HG02884 (cell line): ENCODE measurements around the gene VMP1.
"Not testable (repeated sequence)": the region's sequence is repeated elsewhere in the genome, so short reads cannot be mapped to it uniquely, and the experiment has no call there.

Source experiments
- ATAC-seq: cut with Tn5 transposase; IDR thresholded peaks from one replicate; pipeline ENCODE4 v1.9.1; 2021; ENCODE audit warnings: mild to moderate bottlenecking, moderate library complexity; ENCODE audit not compliant: unreplicated experiment

Gene VMP1

GRCh38 chr17:59804901-59805465 is 97.5 kb downstream of the VMP1 start:
- ATAC-seq, result no peak

DNA sequence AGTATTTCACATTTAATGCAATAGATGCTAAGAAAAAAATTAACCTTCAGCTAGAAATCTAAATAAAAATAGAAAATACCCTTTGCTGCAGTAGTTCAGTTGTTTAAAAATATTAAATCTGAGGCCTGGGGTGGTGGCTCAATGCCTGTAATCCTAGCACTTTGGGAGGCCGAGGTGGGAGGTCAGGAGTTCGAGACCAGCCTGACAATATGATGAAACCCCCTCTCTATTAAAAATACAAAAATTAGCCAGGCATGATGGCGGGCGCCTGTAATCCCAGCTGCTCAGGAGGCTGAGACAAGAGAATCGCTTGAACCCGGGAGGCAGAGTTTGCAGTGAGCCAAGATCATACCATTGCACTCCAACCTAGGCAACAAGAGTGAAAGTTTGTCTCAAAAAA is 98.9 kb downstream of the VMP1 start:
- not testable (repeated sequence) for ATAC-seq

DNA sequence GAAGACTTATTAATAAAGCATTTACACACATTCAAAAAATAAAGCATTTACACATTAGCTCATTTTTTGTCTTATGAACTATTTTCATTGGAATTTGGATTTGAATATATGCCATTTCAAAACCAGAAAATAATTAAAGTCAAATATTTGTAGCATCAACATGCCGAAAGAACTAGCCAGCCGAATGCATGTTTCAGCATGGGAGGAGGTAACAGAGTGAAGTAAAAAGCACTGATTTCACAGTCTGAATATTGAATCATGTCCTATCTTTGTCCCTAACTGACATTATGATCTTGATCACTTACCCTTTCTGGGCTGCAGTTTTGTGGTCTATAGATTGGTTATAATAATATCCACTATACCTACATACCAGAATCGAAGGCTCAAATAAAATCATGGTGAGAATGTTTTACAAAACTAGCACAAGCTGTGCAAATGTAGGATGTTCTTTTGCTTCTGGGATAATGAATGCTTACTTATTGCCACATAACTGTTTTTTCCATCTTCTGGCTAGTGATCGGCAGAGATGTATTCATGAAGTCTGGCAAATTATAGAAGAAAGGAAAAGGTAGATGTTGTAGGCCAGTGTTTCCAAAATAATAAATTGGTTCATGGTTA is 100.5 kb downstream of the VMP1 start:
- no peak for ATAC-seq

- ATAC-seq, result no peak
These were observed 103.4 kb downstream of the VMP1 start for GRCh38 chr17:59810894-59811153.

DNA sequence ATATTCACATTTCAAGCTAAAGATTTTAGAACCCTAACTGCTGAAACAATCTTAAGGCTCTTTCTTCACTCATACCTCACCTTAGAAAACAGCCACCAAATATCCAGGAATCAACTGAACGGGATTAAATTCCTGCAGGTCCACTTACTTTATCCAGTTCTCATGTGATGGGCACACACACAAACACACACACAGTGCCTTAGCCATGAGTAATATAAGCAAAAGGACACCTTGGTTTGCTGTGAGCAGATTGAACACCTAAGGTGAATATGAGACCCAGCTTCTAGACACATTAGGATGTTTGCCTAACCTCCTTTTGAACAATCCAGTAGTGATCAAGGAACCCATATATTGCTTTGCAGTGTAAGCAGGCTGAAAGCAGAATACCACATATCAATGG is 103.8 kb downstream of the VMP1 start:
- ATAC-seq, result no peak

GRCh38 chr17:59812139-59812538 is 104.7 kb downstream of the VMP1 start:
- ATAC-seq, result no peak

GRCh38 chr17:59814276-59814675 is 106.8 kb downstream of the VMP1 start:
- ATAC-seq, result no peak

DNA sequence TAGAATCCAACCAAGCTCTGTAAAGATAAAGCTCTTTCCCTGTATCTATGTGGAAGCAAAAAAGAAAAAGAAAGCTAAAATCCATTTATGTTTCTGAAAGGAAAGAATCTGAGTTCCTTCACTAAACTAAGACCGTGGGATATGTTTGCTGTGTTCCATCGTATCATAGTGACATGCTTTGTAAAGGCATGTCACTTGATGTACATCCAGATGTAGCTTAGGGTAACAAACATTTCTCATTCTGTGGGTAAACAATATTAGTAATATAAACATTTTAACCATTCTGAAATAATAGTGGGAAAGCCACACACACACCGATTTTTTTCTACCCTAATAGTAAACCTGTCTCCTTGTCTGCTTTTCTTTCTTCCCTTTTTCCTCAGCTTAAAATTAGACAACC is 107.2 kb downstream of the VMP1 start:
- ATAC-seq, result no peak

- ATAC-seq, result no peak
These were observed 108.5 kb downstream of the VMP1 start for GRCh38 chr17:59815965-59816364.

- no peak for ATAC-seq
These were observed 118.3 kb downstream of the VMP1 start for GRCh38 chr17:59825533-59826322.

- no peak for ATAC-seq
These were observed 119.4 kb downstream of the VMP1 start for GRCh38 chr17:59826706-59827453.

DNA sequence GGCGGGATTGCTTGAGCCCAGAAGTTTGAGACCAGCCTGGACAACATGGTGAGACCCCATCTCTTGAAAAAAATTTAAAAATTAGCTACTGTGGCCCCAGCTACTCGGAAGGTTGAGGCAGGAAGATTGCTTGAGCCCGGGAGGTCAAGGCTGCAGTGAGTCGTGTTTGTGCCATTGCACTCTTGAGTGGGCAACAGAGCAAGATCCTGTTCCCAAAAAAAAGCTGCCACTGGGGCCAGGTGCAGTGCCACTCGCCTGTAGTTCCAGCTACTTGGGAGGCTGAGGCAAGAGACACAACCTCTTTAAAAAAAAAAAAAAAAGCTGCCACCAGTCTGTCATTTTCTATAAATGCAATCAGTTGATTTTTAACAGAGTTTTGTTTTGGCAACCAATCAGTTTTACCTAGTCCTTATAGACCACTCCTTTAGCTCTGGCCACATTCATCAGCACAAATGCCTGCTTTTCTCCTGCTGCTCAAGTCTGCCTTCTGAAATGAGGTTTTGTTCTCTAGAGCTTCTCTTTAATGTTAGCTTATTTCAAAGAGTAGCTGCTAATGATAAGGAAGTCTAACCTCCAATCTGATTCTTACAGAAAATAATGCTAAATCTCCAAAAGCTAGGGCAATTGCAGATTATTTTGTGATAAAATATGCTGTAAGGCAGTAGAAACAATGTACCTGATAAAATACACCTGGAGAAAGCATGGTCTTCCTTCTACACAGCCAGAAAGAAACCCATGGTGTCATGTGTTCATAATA is 120.4 kb downstream of the VMP1 start:
- no peak for ATAC-seq

DNA sequence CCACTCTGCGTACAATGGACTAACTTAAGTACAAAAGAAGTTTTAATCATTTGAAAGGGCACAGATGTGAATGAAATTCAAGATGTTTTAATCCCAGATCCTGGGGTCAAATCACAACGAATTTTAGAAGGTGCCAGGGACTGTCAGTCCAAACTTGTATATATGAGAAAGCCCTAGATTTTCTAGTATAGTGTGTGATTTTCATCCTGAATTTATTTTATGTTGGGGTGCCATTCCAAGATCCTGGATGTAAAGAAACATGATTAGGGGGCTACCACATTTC is 121.0 kb downstream of the VMP1 start:
- no peak for ATAC-seq

- ATAC-seq, result not testable (repeated sequence)
These were observed 121.4 kb downstream of the VMP1 start for GRCh38 chr17:59828819-59829216.

DNA sequence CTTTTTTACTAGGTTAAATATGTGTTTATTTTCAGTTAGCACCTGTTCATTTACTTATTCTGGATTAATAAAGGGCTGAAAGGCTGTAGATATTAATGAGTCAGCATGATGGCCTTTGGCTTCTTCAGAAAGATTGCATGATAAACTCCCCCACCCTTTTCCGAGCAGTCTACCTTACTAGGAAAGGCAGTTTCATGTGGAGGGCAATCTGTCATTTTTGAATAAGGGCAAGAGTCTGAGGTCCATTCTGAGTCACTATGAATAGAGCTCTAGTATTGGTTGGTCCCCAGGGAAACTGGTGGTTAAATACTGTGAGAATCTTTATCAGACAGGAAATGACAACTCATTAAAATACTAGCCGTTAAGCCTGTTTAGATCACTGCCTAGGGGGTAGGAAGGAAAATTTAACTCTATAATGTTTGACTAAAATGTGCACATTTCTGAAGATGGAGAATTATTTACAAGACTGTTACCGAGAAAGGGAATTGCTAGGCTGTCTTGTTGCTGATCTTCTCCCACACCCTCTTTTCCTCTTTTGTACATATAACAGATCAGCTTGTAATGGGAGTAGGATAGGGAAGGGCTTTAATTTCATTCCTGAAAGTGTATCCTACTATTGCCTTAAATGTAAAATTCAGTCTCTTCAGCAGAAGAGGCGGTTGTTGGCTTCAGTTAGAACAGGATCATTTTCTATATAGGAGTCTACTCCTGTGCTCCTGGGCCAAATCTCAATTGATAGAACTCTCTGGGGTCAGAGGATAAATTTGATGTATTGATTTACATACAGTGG is 122.0 kb downstream of the VMP1 start:
- ATAC-seq, result peak; percentile 73

- no peak for ATAC-seq
These were observed 122.7 kb downstream of the VMP1 start for GRCh38 chr17:59830007-59830630.

DNA sequence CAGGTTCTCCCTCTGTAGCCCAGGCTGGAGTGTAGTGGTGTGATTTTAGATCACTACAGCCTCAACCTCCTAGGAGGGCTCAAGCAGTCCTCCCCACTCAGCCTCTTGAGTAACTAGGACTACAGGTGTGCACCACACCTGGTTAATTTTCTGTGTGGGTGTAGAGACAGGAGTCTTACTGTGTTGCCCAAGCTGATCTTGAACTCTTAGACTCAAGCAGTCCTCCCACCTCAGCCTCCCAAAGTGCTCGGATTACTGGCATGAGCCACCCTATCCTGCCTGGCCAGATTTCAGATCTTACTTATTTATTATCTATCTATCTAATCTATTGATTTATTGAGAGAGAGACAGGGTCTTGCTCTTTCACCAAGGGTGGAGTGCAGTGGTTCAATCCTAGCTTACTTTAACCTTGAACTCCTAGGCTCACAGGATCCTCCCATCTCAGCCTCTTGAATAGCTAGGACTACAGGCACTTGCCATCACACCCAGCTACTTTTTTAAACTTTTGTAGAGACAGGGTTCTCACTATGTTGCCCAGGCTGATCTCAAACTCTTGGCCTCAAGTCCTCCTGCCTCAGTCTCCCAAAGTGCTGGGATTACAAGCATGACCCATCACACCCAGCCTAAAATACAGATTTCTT is 123.5 kb downstream of the VMP1 start:
- ATAC-seq, result no peak

GRCh38 chr17:59832883-59833379 is 125.5 kb downstream of the VMP1 start:
- no peak for ATAC-seq

GRCh38 chr17:59837308-59838051 is 130.0 kb downstream of the VMP1 start:
- ATAC-seq, result peak; percentile 76
